Measurements from ENCODE around the gene FANCC. TPM values are rescaled to one million over a fixed set of nuclear protein-coding genes. Genes with fewer than 3 reads are reported as not detected.
A peak's percentile ranks its signal among the peaks of the same experiment; 100 is the strongest.
"Not testable (repeated sequence)": the region's sequence is repeated elsewhere in the genome, so short reads cannot be mapped to it uniquely, and the experiment has no call there.

FANCC gene
- total RNA-seq, 1 donor from 2014 or later, result 22.9 TPM

DNA sequence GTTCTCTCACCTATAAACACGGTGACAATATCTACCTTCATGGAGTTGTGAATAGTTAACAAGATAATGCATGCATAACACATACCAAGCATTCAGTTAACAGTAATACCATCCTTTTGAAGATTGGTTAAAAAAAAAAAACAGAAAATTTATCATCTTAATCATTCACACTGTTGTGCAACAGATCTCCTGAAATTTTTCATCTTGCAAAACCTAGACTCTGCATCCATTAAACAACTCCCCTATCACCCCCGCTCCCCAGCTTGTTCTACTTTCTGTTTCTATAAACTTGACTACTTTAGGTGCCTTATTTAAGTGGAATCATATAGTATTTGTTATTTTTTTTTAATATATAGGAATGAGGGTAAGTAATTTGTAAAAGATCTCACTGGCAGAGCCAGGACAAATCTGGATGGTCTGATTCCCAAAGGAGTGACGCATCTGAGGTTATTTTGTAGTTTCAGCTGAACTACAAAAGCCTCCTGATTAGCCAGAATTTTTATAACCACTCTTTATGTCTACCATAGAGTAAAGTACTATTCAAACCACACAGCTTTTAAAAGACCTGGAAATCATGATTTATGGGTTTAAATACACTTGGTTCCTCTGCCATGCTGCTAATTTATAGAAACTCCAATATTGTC lies 93.0 kb downstream of the FANCC start:
- peaks cover 4% of the 10 kb centered on the region for H3K4me1 Mint-ChIP-seq (ENCODE audit: low read depth, unreplicated experiment)
- H3K27ac Mint-ChIP-seq (ENCODE audit: unreplicated experiment), result no peak overlapping the region

DNA sequence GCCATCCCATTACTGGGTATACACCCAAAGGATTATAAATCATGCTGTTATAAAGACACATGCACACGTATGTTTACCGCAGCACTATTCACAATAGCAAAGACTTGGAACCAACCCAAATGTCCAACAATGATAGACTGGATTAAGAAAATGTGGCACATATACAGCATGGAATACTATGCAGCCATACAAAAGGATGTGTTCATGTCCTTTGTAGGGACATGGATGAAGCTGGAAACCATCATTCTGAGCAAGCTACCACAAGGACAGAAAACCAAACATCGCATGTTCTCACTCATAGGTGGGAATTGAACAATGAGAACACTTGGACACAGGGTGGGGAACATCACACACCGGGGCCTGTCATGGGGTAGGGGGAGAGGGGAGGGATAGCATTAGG lies 97.2 kb downstream of the FANCC start:
- H3K27me3 Mint-ChIP-seq (ENCODE audit: unreplicated experiment); H3K9me3 Mint-ChIP-seq (ENCODE audit: unreplicated experiment); H3K4me3 Mint-ChIP-seq (ENCODE audit: unreplicated experiment): not testable (repeated sequence)

More for the DNA sequence above, 93.0 kb downstream of the FANCC start:
- H3K4me3 Mint-ChIP-seq (ENCODE audit: unreplicated experiment), result no peak overlapping the region
- DNase-seq, result no peak
- H3K27me3 Mint-ChIP-seq (ENCODE audit: unreplicated experiment), result no peaks in the 10 kb centered on the region
- TF ChIP-seq, protein P1, sequence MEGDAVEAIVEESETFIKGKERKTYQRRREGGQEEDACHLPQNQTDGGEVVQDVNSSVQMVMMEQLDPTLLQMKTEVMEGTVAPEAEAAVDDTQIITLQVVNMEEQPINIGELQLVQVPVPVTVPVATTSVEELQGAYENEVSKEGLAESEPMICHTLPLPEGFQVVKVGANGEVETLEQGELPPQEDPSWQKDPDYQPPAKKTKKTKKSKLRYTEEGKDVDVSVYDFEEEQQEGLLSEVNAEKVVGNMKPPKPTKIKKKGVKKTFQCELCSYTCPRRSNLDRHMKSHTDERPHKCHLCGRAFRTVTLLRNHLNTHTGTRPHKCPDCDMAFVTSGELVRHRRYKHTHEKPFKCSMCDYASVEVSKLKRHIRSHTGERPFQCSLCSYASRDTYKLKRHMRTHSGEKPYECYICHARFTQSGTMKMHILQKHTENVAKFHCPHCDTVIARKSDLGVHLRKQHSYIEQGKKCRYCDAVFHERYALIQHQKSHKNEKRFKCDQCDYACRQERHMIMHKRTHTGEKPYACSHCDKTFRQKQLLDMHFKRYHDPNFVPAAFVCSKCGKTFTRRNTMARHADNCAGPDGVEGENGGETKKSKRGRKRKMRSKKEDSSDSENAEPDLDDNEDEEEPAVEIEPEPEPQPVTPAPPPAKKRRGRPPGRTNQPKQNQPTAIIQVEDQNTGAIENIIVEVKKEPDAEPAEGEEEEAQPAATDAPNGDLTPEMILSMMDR (IDR thresholded peaks at IDR 0.05; ENCODE audit: partially characterized antibody, unreplicated experiment), result no peak
- H3K36me3 Mint-ChIP-seq (ENCODE audit: unreplicated experiment), result peaks cover 4% of the 10 kb centered on the region
- no peaks in the 10 kb centered on the region for H3K9me3 Mint-ChIP-seq (ENCODE audit: unreplicated experiment)

DNA sequence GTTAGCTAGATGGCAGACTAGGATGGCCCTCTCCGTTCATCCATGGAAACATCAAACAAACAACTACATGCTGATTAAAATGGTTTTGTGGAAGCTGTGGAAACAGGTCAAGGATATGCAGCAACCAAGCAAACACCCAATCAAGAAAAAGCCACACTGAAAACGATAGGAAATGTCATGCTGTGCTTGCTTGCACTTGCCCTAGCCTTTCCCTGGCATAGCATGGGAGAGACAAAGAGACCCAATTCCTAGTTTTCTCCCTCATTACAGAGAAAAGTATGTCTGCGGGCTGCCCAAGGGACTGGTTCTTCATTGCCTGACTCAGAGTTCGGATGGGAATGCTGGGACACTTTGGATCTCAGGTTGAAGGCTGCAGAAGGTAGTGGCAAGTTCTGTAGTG lies 98.7 kb downstream of the FANCC start:
- H3K27ac Mint-ChIP-seq (ENCODE audit: unreplicated experiment), result no peak overlapping the region
- no peak for DNase-seq
- no peaks in the 10 kb centered on the region for H3K36me3 Mint-ChIP-seq (ENCODE audit: unreplicated experiment)
- H3K4me1 Mint-ChIP-seq (ENCODE audit: low read depth, unreplicated experiment), result peaks cover 5% of the 10 kb centered on the region
- TF ChIP-seq, protein P1 (IDR thresholded peaks at IDR 0.05; ENCODE audit: partially characterized antibody, unreplicated experiment), result no peak
- H3K9me3 Mint-ChIP-seq (ENCODE audit: unreplicated experiment), result no peaks in the 10 kb centered on the region
- H3K4me3 Mint-ChIP-seq (ENCODE audit: unreplicated experiment), result no peak overlapping the region
- no peaks in the 10 kb centered on the region for H3K27me3 Mint-ChIP-seq (ENCODE audit: unreplicated experiment)

More for the DNA sequence above, 97.2 kb downstream of the FANCC start:
- DNase-seq; H3K4me1 Mint-ChIP-seq (ENCODE audit: low read depth, unreplicated experiment); H3K27ac Mint-ChIP-seq (ENCODE audit: unreplicated experiment); H3K36me3 Mint-ChIP-seq (ENCODE audit: unreplicated experiment): not testable (repeated sequence)

DNA sequence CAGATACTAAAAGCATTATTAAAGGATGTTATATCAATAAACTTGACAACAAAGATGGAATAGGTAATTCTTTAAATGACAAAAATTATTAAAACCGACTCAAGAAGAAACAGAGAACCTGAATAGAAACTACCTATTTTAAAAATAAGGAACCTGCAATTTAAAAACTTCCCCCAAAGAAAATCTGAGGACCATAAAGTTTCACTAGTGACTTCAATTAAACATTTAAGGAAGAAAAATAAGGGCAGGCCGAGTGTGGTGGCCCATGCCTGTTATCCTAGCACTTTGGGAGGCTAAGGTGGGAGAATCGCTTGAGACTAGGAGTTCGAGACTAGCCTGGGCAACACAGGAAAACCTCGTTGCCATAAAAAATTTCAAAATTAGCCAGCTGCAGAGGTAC lies 99.6 kb downstream of the FANCC start:
- Mint-ChIP-seq H3K27ac (ENCODE audit: unreplicated experiment) (no peak overlapping the region), H3K27me3 (ENCODE audit: unreplicated experiment) (no peaks in the 10 kb centered on the region), H3K4me1 (ENCODE audit: low read depth, unreplicated experiment) (peaks cover 5% of the 10 kb centered on the region), H3K4me3 (ENCODE audit: unreplicated experiment) (no peak overlapping the region), H3K9me3 (ENCODE audit: unreplicated experiment) (no peaks in the 10 kb centered on the region), H3K36me3 (ENCODE audit: unreplicated experiment) (no peaks in the 10 kb centered on the region)
- TF ChIP-seq, protein P1 (IDR thresholded peaks at IDR 0.05; ENCODE audit: partially characterized antibody, unreplicated experiment), result no peak
- no peak for DNase-seq

DNA sequence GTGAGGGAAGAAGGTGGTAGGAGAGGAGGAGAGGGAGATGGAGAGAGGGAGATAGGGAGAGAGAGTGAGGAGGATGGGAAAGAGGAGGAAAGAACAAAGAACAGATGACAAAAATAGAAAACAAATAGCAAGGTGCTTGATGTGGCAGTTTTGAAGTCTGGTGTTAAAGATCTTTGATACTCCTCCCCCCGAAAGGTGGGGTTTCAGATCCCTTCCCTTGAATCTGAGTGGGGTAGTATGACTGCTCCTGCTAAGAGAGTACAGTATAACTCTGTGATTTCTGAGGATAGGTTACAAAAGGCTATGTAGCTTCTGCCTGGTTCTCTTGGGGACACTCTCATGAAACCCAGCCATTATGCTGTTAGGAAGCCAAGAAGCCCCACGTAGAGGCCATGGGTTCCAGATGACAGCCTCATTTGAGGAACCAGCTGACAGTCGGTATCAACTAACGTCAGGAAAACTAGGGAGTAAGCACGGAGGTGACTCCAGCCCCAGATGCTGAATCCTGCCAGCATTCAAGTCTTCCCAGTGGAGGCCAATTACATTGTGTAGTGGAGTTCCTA lies 102.1 kb downstream of the FANCC start:
- Mint-ChIP-seq H3K36me3 (ENCODE audit: unreplicated experiment) (no peaks in the 10 kb centered on the region), H3K4me3 (ENCODE audit: unreplicated experiment) (peak overlapping the region; percentile 44), H3K27me3 (ENCODE audit: unreplicated experiment) (no peaks in the 10 kb centered on the region), H3K9me3 (ENCODE audit: unreplicated experiment) (no peaks in the 10 kb centered on the region), H3K27ac (ENCODE audit: unreplicated experiment) (no peak overlapping the region), H3K4me1 (ENCODE audit: low read depth, unreplicated experiment) (peaks cover 5% of the 10 kb centered on the region)
- TF ChIP-seq, protein P1 (IDR thresholded peaks at IDR 0.05; ENCODE audit: partially characterized antibody, unreplicated experiment), result no peak
- no peak for DNase-seq
